ENCODE results near the gene GLIS1.

GLIS1 gene

GRCh38 chr1:53643881-53644390 is 95.0 kb downstream of the GLIS1 start:
- H3K79me2 ChIP-seq (ENCODE audit: low read length) = no peaks in the 10 kb centered on the region
- no peaks in the 10 kb centered on the region for H4K20me1 ChIP-seq (ENCODE audit: insufficient read depth, low read length)
- H3K27ac ChIP-seq (ENCODE audit: low read length) = no peak overlapping the region
- no peaks in the 10 kb centered on the region for H3K27me3 ChIP-seq (replicated peaks; ENCODE audit: insufficient read depth, low read length)
- H3K4me3 ChIP-seq (ENCODE audit: low read length) = no peak overlapping the region
- no peak for DNase-seq
- no peak overlapping the region for H3K4me2 ChIP-seq (ENCODE audit: low read depth, low read length)
- no peak overlapping the region for H2AFZ ChIP-seq (ENCODE audit: low read length)
- TF ChIP-seq EZH2 (optimal IDR thresholded peaks at IDR 0.05; ENCODE audit: low read depth, low read length) (no peak), CTCF (IDR thresholded peaks at IDR 0.05; ENCODE audit: low read length) (no peak), EZH2phosphoT487 (IDR thresholded peaks at IDR 0.05; ENCODE audit: low read length) (no peak)
- H3F3A ChIP-seq (ENCODE audit: insufficient read depth, low read length) = no peaks in the 10 kb centered on the region
- H3K9me3 ChIP-seq (replicated peaks; ENCODE audit: insufficient read depth, low read length) = no peaks in the 10 kb centered on the region
- no peaks in the 10 kb centered on the region for H3K36me3 ChIP-seq (replicated peaks; ENCODE audit: insufficient read depth, low read length)
- no peak overlapping the region for H3K9ac ChIP-seq (ENCODE audit: low read length)
- no peaks in the 10 kb centered on the region for H3K9me2 ChIP-seq (replicated peaks; ENCODE audit: insufficient read depth, low read length)
- H3K4me1 ChIP-seq (ENCODE audit: low read length) = peaks cover 12% of the 10 kb centered on the region

- Histone ChIP-seq H3K79me2 (ENCODE audit: low read length) (no peaks in the 10 kb centered on the region), H4K20me1 (ENCODE audit: insufficient read depth, low read length) (no peaks in the 10 kb centered on the region), H3K27me3 (replicated peaks; ENCODE audit: insufficient read depth, low read length) (no peaks in the 10 kb centered on the region), H3F3A (ENCODE audit: insufficient read depth, low read length) (no peaks in the 10 kb centered on the region), H3K36me3 (replicated peaks; ENCODE audit: insufficient read depth, low read length) (no peaks in the 10 kb centered on the region), H3K4me1 (ENCODE audit: low read length) (peaks cover 16% of the 10 kb centered on the region), H3K4me2 (ENCODE audit: low read depth, low read length) (no peak overlapping the region), H3K9me3 (replicated peaks; ENCODE audit: insufficient read depth, low read length) (no peaks in the 10 kb centered on the region), H2AFZ (ENCODE audit: low read length) (no peak overlapping the region), H3K9me2 (replicated peaks; ENCODE audit: insufficient read depth, low read length) (no peaks in the 10 kb centered on the region), H3K27ac (ENCODE audit: low read length) (no peak overlapping the region), H3K4me3 (ENCODE audit: low read length) (no peak overlapping the region), H3K9ac (ENCODE audit: low read length) (no peak overlapping the region)
- DNase-seq = no peak
- TF ChIP-seq EZH2phosphoT487 (IDR thresholded peaks at IDR 0.05; ENCODE audit: low read length) (no peak), EZH2 (optimal IDR thresholded peaks at IDR 0.05; ENCODE audit: low read depth, low read length) (no peak), CTCF (IDR thresholded peaks at IDR 0.05; ENCODE audit: low read length) (no peak)
Observed at GRCh38 chr1:53643041-53643880, 95.7 kb downstream of the GLIS1 start.

- DNase-seq = no peak
- H3K27ac ChIP-seq (ENCODE audit: low read length) = no peak overlapping the region
- no peaks in the 10 kb centered on the region for H3F3A ChIP-seq (ENCODE audit: insufficient read depth, low read length)
- no peaks in the 10 kb centered on the region for H3K79me2 ChIP-seq (ENCODE audit: low read length)
- peaks cover 16% of the 10 kb centered on the region for H3K4me1 ChIP-seq (ENCODE audit: low read length)
- no peak overlapping the region for H3K4me2 ChIP-seq (ENCODE audit: low read depth, low read length)
- H3K9ac ChIP-seq (ENCODE audit: low read length) = no peak overlapping the region
- no peaks in the 10 kb centered on the region for H3K9me3 ChIP-seq (replicated peaks; ENCODE audit: insufficient read depth, low read length)
- no peak overlapping the region for H2AFZ ChIP-seq (ENCODE audit: low read length)
- H3K36me3 ChIP-seq (replicated peaks; ENCODE audit: insufficient read depth, low read length) = no peaks in the 10 kb centered on the region
- no peaks in the 10 kb centered on the region for H4K20me1 ChIP-seq (ENCODE audit: insufficient read depth, low read length)
- no peak for TF ChIP-seq EZH2phosphoT487 (IDR thresholded peaks at IDR 0.05; ENCODE audit: low read length)
- TF ChIP-seq CTCF (IDR thresholded peaks at IDR 0.05; ENCODE audit: low read length) = no peak
- no peaks in the 10 kb centered on the region for H3K9me2 ChIP-seq (replicated peaks; ENCODE audit: insufficient read depth, low read length)
- no peak overlapping the region for H3K4me3 ChIP-seq (ENCODE audit: low read length)
- H3K27me3 ChIP-seq (replicated peaks; ENCODE audit: insufficient read depth, low read length) = no peaks in the 10 kb centered on the region
Observed at GRCh38 chr1:53642607-53643006, 96.4 kb downstream of the GLIS1 start.
